Neural progenitor cell (in vitro differentiated cells): Measurements from ENCODE around the gene MAGED2. TPM values are rescaled to one million over a fixed set of nuclear protein-coding genes. Genes with fewer than 3 reads are reported as not detected.
A peak's percentile ranks its signal among the peaks of the same experiment; 100 is the strongest.
"Not testable (repeated sequence)": the region's sequence is repeated elsewhere in the genome, so short reads cannot be mapped to it uniquely, and the experiment has no call there.

Experiments used
- DNase-seq: peaks from one replicate; pipeline ENCODE4 v3.0.0-alpha.2; 2016; ENCODE audit warnings: low spot score
- H2AFZ ChIP-seq: fragments of 200-600 bp; sonication (generic); replicated peaks from 2 replicates; pipeline ENCODE4 v1.6.1; 2016; ENCODE audit warnings: antibody characterized with exemption
- H3F3A ChIP-seq: fragments of 200-600 bp; sonication (generic); 2 replicates; pipeline ENCODE4 v1.6.1; 2016; ENCODE audit warnings: antibody characterized with exemption, low read depth
- H3K27ac ChIP-seq: fragments of 200-600 bp; sonication (generic); 2 replicates; pipeline ENCODE4 v1.5.1; 2016; ENCODE audit warnings: mild to moderate bottlenecking
- H3K27me3 ChIP-seq: fragments of 200-600 bp; sonication (generic); 2 replicates; pipeline ENCODE4 v1.6.1; 2016; ENCODE audit warnings: mild to moderate bottlenecking, moderate library complexity
- H3K36me3 ChIP-seq: fragments of 200-600 bp; sonication (generic); 2 replicates; pipeline ENCODE4 v1.5.1; 2016
- H3K4me1 ChIP-seq: fragments of 200-600 bp; sonication (generic); 2 replicates; pipeline ENCODE4 v1.6.1; 2016; ENCODE audit warnings: mixed run types
- H3K4me2 ChIP-seq: fragments of 200-600 bp; sonication (generic); 2 replicates; pipeline ENCODE4 v1.6.1; 2016
- H3K4me3 ChIP-seq: fragments of 200-600 bp; sonication (generic); 2 replicates; pipeline ENCODE4 v1.5.1; 2016
- H3K79me2 ChIP-seq: fragments of 200-600 bp; sonication (generic); 2 replicates; pipeline ENCODE4 v1.6.1; 2016; ENCODE audit warnings: low read depth
- H3K9ac ChIP-seq: fragments of 200-600 bp; sonication (generic); 2 replicates; pipeline ENCODE4 v1.6.1; 2016
- H3K9me3 ChIP-seq: fragments of 200-600 bp; sonication (generic); 2 replicates; pipeline ENCODE4 v1.5.1; 2016; ENCODE audit warnings: low read depth
- H4K20me1 ChIP-seq: fragments of 200-600 bp; sonication (generic); 2 replicates; pipeline ENCODE4 v1.6.1; 2016; ENCODE audit warnings: low read depth
- H3K27ac Mint-ChIP-seq: 3 replicates; pipeline ENCODE4 v1.8.0; 2021; ENCODE audit warnings: mixed read lengths
- H3K27me3 Mint-ChIP-seq: 2 replicates; pipeline ENCODE4 v1.8.0; 2022; ENCODE audit warnings: low read depth, mild to moderate bottlenecking, inconsistent platforms, moderate library complexity, mixed read lengths; ENCODE audit not compliant: insufficient read depth
- H3K36me3 Mint-ChIP-seq: 3 replicates; pipeline ENCODE4 v1.8.0; 2021; ENCODE audit warnings: mixed read lengths
- H3K4me1 Mint-ChIP-seq: 3 replicates; pipeline ENCODE4 v1.8.0; 2021; ENCODE audit warnings: mixed read lengths
- H3K4me3 Mint-ChIP-seq: 3 replicates; pipeline ENCODE4 v1.8.0; 2021; ENCODE audit warnings: mild to moderate bottlenecking, moderate library complexity, mixed read lengths
- H3K9me3 Mint-ChIP-seq: 3 replicates; pipeline ENCODE4 v1.8.0; 2020; ENCODE audit warnings: mixed read lengths
- CTCF ChIP-seq: fragments of 200-600 bp; sonication (generic); IDR thresholded peaks from 2 replicates; pipeline ENCODE4 v1.5.1; 2017; ENCODE audit warnings: antibody characterized with exemption, mild to moderate bottlenecking
- EZH2 ChIP-seq: fragments of 200-600 bp; sonication (generic); IDR thresholded peaks from 2 replicates; pipeline ENCODE4 v1.6.1; 2017; ENCODE audit warnings: antibody characterized with exemption, mild to moderate bottlenecking, moderate library complexity
- EZH2phosphoT487 ChIP-seq: fragments of 200-600 bp; sonication (generic); IDR thresholded peaks from 2 replicates; pipeline ENCODE4 v1.6.1; 2017; ENCODE audit warnings: antibody characterized with exemption
- total RNA-seq: library from RNA; depleted of rRNA; stranded (reverse); fragments of >200 nt; gene quantifications from 2 replicates; pipeline ENCODE4 v1.2.3, GENCODE V29; 2015; ENCODE audit warnings: low replicate concordance

MAGED2 gene
- total RNA-seq, 1 donor from 2014 or later, result 255 TPM

- Histone ChIP-seq H3K79me2 (no peaks in the 10 kb centered on the region), H3K9me3 (no peaks in the 10 kb centered on the region), H3F3A (no peaks in the 10 kb centered on the region), H3K36me3 (no peaks in the 10 kb centered on the region), H4K20me1 (no peaks in the 10 kb centered on the region), H3K27me3 (no peaks in the 10 kb centered on the region), H3K27ac (no peak overlapping the region), H3K4me2 (no peak overlapping the region), H3K4me3 (no peak overlapping the region), H3K9ac (no peak overlapping the region), H2AFZ (no peak overlapping the region), H3K4me1 (no peaks in the 10 kb centered on the region)
- Mint-ChIP-seq H3K27me3 (peaks cover 8% of the 10 kb centered on the region), H3K36me3 (no peaks in the 10 kb centered on the region), H3K27ac (no peak overlapping the region), H3K4me1 (peaks cover 6% of the 10 kb centered on the region), H3K9me3 (peaks cover 15% of the 10 kb centered on the region), H3K4me3 (no peak overlapping the region)
- peak; percentile 14 for TF ChIP-seq CTCF
- TF ChIP-seq EZH2phosphoT487, result no peak
- no peak for DNase-seq
Measured at GRCh38 chrX:54825716-54826438, 18.3 kb downstream of the MAGED2 start.

DNA sequence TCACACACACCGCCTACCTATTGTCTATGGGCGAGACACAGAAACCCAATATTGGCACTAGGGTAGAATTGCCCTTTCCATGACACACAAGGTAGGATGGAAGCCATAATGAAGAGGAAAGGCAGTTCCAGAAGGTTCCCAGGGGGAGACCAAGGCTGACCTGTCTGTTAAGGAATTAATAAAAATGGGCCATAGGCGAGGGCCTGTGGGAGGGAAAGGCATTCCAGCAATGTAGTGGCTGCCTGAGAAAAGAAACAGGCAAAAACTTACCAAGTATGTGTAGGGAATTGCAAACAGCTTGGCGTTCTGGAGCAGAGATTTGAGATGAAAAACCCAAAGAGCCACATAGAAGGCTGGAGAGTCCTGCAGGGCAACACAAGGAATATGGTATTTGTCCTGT lies 19.1 kb downstream of the MAGED2 start:
- TF ChIP-seq EZH2phosphoT487 (no peak), EZH2 (no peak), CTCF (no peak)
- Histone ChIP-seq H2AFZ (no peak overlapping the region), H3K36me3 (no peaks in the 10 kb centered on the region), H3K9ac (no peak overlapping the region), H3F3A (no peaks in the 10 kb centered on the region), H3K79me2 (no peaks in the 10 kb centered on the region), H3K27me3 (no peaks in the 10 kb centered on the region), H3K4me3 (no peak overlapping the region), H3K4me2 (no peak overlapping the region), H3K27ac (no peak overlapping the region), H4K20me1 (no peaks in the 10 kb centered on the region), H3K9me3 (no peaks in the 10 kb centered on the region), H3K4me1 (no peaks in the 10 kb centered on the region)
- Mint-ChIP-seq H3K4me3 (no peak overlapping the region), H3K9me3 (peaks cover 12% of the 10 kb centered on the region), H3K36me3 (no peaks in the 10 kb centered on the region), H3K27me3 (peaks cover 6% of the 10 kb centered on the region), H3K27ac (peak overlapping the region; percentile 78), H3K4me1 (peaks cover 6% of the 10 kb centered on the region)
- no peak for DNase-seq

GRCh38 chrX:54838583-54838982 lies 31.0 kb downstream of the MAGED2 start:
- Mint-ChIP-seq H3K27me3 (no peaks in the 10 kb centered on the region), H3K9me3 (no peaks in the 10 kb centered on the region), H3K4me3 (no peak overlapping the region), H3K27ac (no peak overlapping the region), H3K36me3 (no peaks in the 10 kb centered on the region), H3K4me1 (peaks cover 15% of the 10 kb centered on the region)
- Histone ChIP-seq H3K9ac (no peak overlapping the region), H3F3A (peaks cover 5% of the 10 kb centered on the region), H2AFZ (no peak overlapping the region), H3K79me2 (no peaks in the 10 kb centered on the region), H3K9me3 (no peaks in the 10 kb centered on the region), H3K4me1 (peaks cover 11% of the 10 kb centered on the region), H3K27me3 (no peaks in the 10 kb centered on the region), H3K36me3 (no peaks in the 10 kb centered on the region), H3K4me2 (no peak overlapping the region), H3K27ac (no peak overlapping the region), H4K20me1 (no peaks in the 10 kb centered on the region), H3K4me3 (no peak overlapping the region)
- DNase-seq, result no peak
- TF ChIP-seq EZH2phosphoT487 (no peak), CTCF (no peak), EZH2 (no peak)

- H3K79me2 ChIP-seq, H3K36me3 Mint-ChIP-seq, H3K9me3 ChIP-seq, H3K9ac ChIP-seq, H3F3A ChIP-seq, H2AFZ ChIP-seq, H4K20me1 ChIP-seq, H3K9me3 Mint-ChIP-seq, H3K36me3 ChIP-seq, H3K4me3 ChIP-seq, H3K27me3 ChIP-seq, H3K27me3 Mint-ChIP-seq: not testable (repeated sequence)
- H3K4me2 ChIP-seq, result peak overlapping the region; percentile 10
- H3K4me1 ChIP-seq, result peaks cover 11% of the 10 kb centered on the region
- DNase-seq, result peak; percentile 63
- H3K4me1 Mint-ChIP-seq, result peaks cover 15% of the 10 kb centered on the region
- H3K27ac ChIP-seq, result peak overlapping the region; percentile 78
- peak overlapping the region; percentile 87 for H3K27ac Mint-ChIP-seq
- peak overlapping the region; percentile 62 for H3K4me3 Mint-ChIP-seq
Measured at GRCh38 chrX:54841184-54841874, 33.8 kb downstream of the MAGED2 start.
